Smooth muscle cell (in vitro differentiated cells): Measurements from ENCODE around the gene RHBDD1. TPM values are rescaled to one million over a fixed set of nuclear protein-coding genes. Genes with fewer than 3 reads are reported as not detected.

ENCODE experiments used
- DNase-seq: peaks from one replicate; lab custom pipeline; 2025; ENCODE audit not compliant: unreplicated experiment; lab: John Stamatoyannopoulos, UW
- H2AFZ ChIP-seq: fragments of 200-600 bp; sonication (generic); 2 replicates; pipeline ENCODE4 v1.6.0; 2016; ENCODE audit warnings: antibody characterized with exemption, low read depth, mild to moderate bottlenecking
- H3F3A ChIP-seq: fragments of 200-600 bp; sonication (generic); 2 replicates; pipeline ENCODE4 v1.6.0; 2017; ENCODE audit warnings: antibody characterized with exemption, low read depth
- H3K27ac ChIP-seq: fragments of 200-600 bp; sonication (generic); 2 replicates; pipeline ENCODE4 v1.5.1; 2016; ENCODE audit warnings: low read depth, mild to moderate bottlenecking
- H3K27me3 ChIP-seq: fragments of 200-600 bp; sonication (generic); 2 replicates; pipeline ENCODE4 v1.6.1; 2016; ENCODE audit warnings: low read depth, mild to moderate bottlenecking
- H3K36me3 ChIP-seq: fragments of 200-600 bp; sonication (generic); 2 replicates; pipeline ENCODE4 v1.5.1; 2016; ENCODE audit warnings: low read depth
- H3K4me1 ChIP-seq: fragments of 200-600 bp; sonication (generic); 2 replicates; pipeline ENCODE4 v1.5.1; 2016; ENCODE audit warnings: low read depth
- H3K4me2 ChIP-seq: fragments of 200-600 bp; sonication (generic); 2 replicates; pipeline ENCODE4 v1.6.0; 2016; ENCODE audit warnings: mild to moderate bottlenecking
- H3K4me3 ChIP-seq: fragments of 200-600 bp; sonication (generic); 2 replicates; pipeline ENCODE4 v1.5.1; 2016; ENCODE audit warnings: mild to moderate bottlenecking
- H3K79me2 ChIP-seq: fragments of 200-600 bp; sonication (generic); 2 replicates; pipeline ENCODE4 v1.6.0; 2016; ENCODE audit warnings: low read depth, mild to moderate bottlenecking
- H3K9ac ChIP-seq: fragments of 200-600 bp; sonication (generic); 2 replicates; pipeline ENCODE4 v1.6.0; 2016; ENCODE audit warnings: low read depth
- H3K9me3 ChIP-seq: fragments of 200-600 bp; sonication (generic); replicated peaks from 2 replicates; pipeline ENCODE4 v1.5.1; 2016; ENCODE audit warnings: low read depth
- H4K20me1 ChIP-seq: fragments of 200-600 bp; sonication (generic); 2 replicates; pipeline ENCODE4 v1.6.0; 2016; ENCODE audit warnings: low read depth
- CTCF ChIP-seq: fragments of 200-600 bp; sonication (generic); IDR thresholded peaks from 2 replicates; pipeline ENCODE4 v1.5.1; 2017; ENCODE audit warnings: borderline replicate concordance, mild to moderate bottlenecking, antibody characterized with exemption; ENCODE audit not compliant: insufficient read depth, poor library complexity, severe bottlenecking
- WGBS: methylation state at CpG from one replicate; pipeline ENCODE4 v1.1.7; 2016; ENCODE audit warnings: low lambda C conversion rate; 5-methylcytosine and 5-hydroxymethylcytosine counted together
- polyA plus RNA-seq: library from polyadenylated mRNA; unstranded; fragments of >200 nt; fragmentation: Nextera tagmentation; extraction: Ambion mirVana; gene quantifications from 2 replicates; pipeline ENCODE4 v1.2.1, GENCODE V29; 2016
- total RNA-seq: library from RNA; depleted of rRNA; stranded (reverse); fragments of >200 nt; gene quantifications from 2 replicates; pipeline ENCODE4 v1.2.3, GENCODE V29; 2014

Gene RHBDD1
- total and polyA plus RNA-seq, 2 experiments from 2014 or later: 11.3 to 20.7 TPM

- H4K20me1 ChIP-seq: peaks cover 20% of the 10 kb centered on the region
- WGBS: 6% methylated on average over 33 of the region's 33 CpGs
- DNase-seq: peak; percentile 65
- H3K4me2 ChIP-seq: peak overlapping the region; percentile 91
- no peaks in the 10 kb centered on the region for H3K9me3 ChIP-seq
- H3K9ac ChIP-seq: no peak overlapping the region
- peak overlapping the region; percentile 82 for H3K27ac ChIP-seq
- no peaks in the 10 kb centered on the region for H3K36me3 ChIP-seq
- H2AFZ ChIP-seq: peak overlapping the region; percentile 70
- peaks cover 5% of the 10 kb centered on the region for H3K27me3 ChIP-seq
- TF ChIP-seq CTCF: no peak
- H3F3A ChIP-seq: no peaks in the 10 kb centered on the region
- peak overlapping the region; percentile 97 for H3K4me3 ChIP-seq
- H3K79me2 ChIP-seq: peaks cover 31% of the 10 kb centered on the region
- H3K4me1 ChIP-seq: peaks cover 12% of the 10 kb centered on the region
These were observed 34.7 kb upstream of the RHBDD1 start for GRCh38 chr2:226800941-226801784.

GRCh38 chr2:226802573-226802972 lies 33.3 kb upstream of the RHBDD1 start:
- no peak overlapping the region for H3K4me2 ChIP-seq
- H3F3A ChIP-seq: no peaks in the 10 kb centered on the region
- DNase-seq: no peak
- no peak overlapping the region for H3K9ac ChIP-seq
- no peaks in the 10 kb centered on the region for H3K36me3 ChIP-seq
- peaks cover 6% of the 10 kb centered on the region for H4K20me1 ChIP-seq
- peak; percentile 71 for TF ChIP-seq CTCF
- H3K4me3 ChIP-seq: no peak overlapping the region
- WGBS: 2% methylated on average over 4 of the region's 4 CpGs
- H2AFZ ChIP-seq: no peak overlapping the region
- peaks cover 5% of the 10 kb centered on the region for H3K27me3 ChIP-seq
- H3K79me2 ChIP-seq: peaks cover 17% of the 10 kb centered on the region
- H3K27ac ChIP-seq: no peak overlapping the region
- H3K9me3 ChIP-seq: no peaks in the 10 kb centered on the region
- peaks cover 12% of the 10 kb centered on the region for H3K4me1 ChIP-seq

GRCh38 chr2:226803410-226803809 lies 32.4 kb upstream of the RHBDD1 start:
- H3K4me1 ChIP-seq: peaks cover 12% of the 10 kb centered on the region
- H3K27me3 ChIP-seq: peaks cover 5% of the 10 kb centered on the region
- no peak overlapping the region for H3K27ac ChIP-seq
- H3K4me2 ChIP-seq: no peak overlapping the region
- H3K36me3 ChIP-seq: no peaks in the 10 kb centered on the region
- H3K4me3 ChIP-seq: no peak overlapping the region
- no peak overlapping the region for H3K9ac ChIP-seq
- TF ChIP-seq CTCF: no peak
- no peak overlapping the region for H2AFZ ChIP-seq
- no peaks in the 10 kb centered on the region for H3F3A ChIP-seq
- WGBS: 71% methylated on average over 1 of the region's 1 CpG
- H3K9me3 ChIP-seq: no peaks in the 10 kb centered on the region
- H3K79me2 ChIP-seq: peaks cover 9% of the 10 kb centered on the region
- DNase-seq: no peak
- H4K20me1 ChIP-seq: no peaks in the 10 kb centered on the region

- Histone ChIP-seq H3K9ac (no peak overlapping the region), H3K4me3 (no peak overlapping the region), H3K4me1 (no peaks in the 10 kb centered on the region), H3F3A (no peaks in the 10 kb centered on the region), H3K9me3 (no peaks in the 10 kb centered on the region), H4K20me1 (no peaks in the 10 kb centered on the region), H3K4me2 (no peak overlapping the region), H3K79me2 (no peaks in the 10 kb centered on the region), H3K27ac (no peak overlapping the region), H3K36me3 (no peaks in the 10 kb centered on the region), H3K27me3 (no peaks in the 10 kb centered on the region), H2AFZ (no peak overlapping the region)
- no peak for DNase-seq
- peak; percentile 20 for TF ChIP-seq CTCF
- WGBS: 97% methylated on average over 1 of the region's 1 CpG
These were observed 22.6 kb upstream of the RHBDD1 start for GRCh38 chr2:226813148-226813701.
